Parathyroid adenoma (tissue), 2 donors: ENCODE data around the gene AGO4.

Source experiments
- H2AFZ ChIP-seq: fragments of 300-600 bp; sonication (generic); one replicate; pipeline ENCODE4 v1.7.0; 2017; ENCODE audit warnings: antibody characterized with exemption, mild to moderate bottlenecking
- H3K27ac ChIP-seq: fragments of 300-600 bp; sonication (generic); one replicate; pipeline ENCODE4 v1.7.0; 2017
- H3K27me3 ChIP-seq: fragments of 300-600 bp; sonication (generic); one replicate; pipeline ENCODE4 v1.7.0; 2017; ENCODE audit warnings: low read length; ENCODE audit not compliant: control insufficient read depth, insufficient read depth
- H3K36me3 ChIP-seq: fragments of 300-600 bp; sonication (generic); one replicate; pipeline ENCODE4 v1.7.0; 2017; ENCODE audit warnings: low read length; ENCODE audit not compliant: control insufficient read depth, insufficient read depth
- H3K4me1 ChIP-seq: fragments of 300-600 bp; sonication (generic); one replicate; pipeline ENCODE4 v1.7.0; 2017; ENCODE audit warnings: control low read depth
- H3K4me2 ChIP-seq: fragments of 300-600 bp; sonication (generic); one replicate; pipeline ENCODE4 v1.7.0; 2017; ENCODE audit warnings: low read length
- H3K4me3 ChIP-seq: fragments of 300-600 bp; sonication (generic); one replicate; pipeline ENCODE4 v1.7.0; 2017; ENCODE audit warnings: low read depth, low read length
- H3K79me2 ChIP-seq: fragments of 300-600 bp; sonication (generic); one replicate; pipeline ENCODE4 v1.7.0; 2017; ENCODE audit warnings: control low read depth
- H3K9ac ChIP-seq: fragments of 300-600 bp; sonication (generic); one replicate; pipeline ENCODE4 v1.7.0; 2017; ENCODE audit warnings: mild to moderate bottlenecking
- H3K9me3 ChIP-seq: fragments of 300-600 bp; sonication (generic); one replicate; pipeline ENCODE4 v1.7.0; 2017; ENCODE audit warnings: low read length; ENCODE audit not compliant: control insufficient read depth
- TF ChIP-seq, protein P1 (sequence below): fragments of 300-600 bp; sonication (generic); IDR thresholded peaks from one replicate; pipeline ENCODE4 v1.7.0; 2017; ENCODE audit warnings: antibody characterized with exemption, mild to moderate bottlenecking
- donor health status: primary hyperparathyroidism.

Gene AGO4

DNA sequence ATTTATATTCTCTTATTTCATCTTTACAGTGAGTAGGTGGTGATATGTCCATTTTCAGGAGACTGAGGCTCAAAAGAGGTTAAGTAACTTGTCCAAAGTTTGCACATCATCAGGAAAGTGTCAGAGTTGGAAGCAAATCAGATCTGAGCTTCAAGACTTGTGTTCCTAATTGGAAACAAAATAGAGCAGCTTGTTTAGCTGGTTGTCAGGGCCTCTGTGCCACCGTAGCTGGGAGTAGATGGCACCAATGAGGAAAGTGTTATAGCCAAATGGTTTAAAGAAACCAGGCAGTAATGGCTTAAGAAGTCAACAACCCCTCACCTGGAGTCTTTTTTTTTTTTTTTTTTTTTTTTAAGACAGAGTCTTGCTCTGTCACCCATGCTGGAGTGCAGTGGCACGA, 94.9 kb downstream of the AGO4 start:
- H3K4me1 ChIP-seq = no peaks in the 10 kb centered on the region
- H3K27me3 ChIP-seq = no peaks in the 10 kb centered on the region
- H3K4me3 ChIP-seq = no peak overlapping the region
- no peaks in the 10 kb centered on the region for H3K36me3 ChIP-seq
- no peak overlapping the region for H3K27ac ChIP-seq
- TF ChIP-seq, protein P1, sequence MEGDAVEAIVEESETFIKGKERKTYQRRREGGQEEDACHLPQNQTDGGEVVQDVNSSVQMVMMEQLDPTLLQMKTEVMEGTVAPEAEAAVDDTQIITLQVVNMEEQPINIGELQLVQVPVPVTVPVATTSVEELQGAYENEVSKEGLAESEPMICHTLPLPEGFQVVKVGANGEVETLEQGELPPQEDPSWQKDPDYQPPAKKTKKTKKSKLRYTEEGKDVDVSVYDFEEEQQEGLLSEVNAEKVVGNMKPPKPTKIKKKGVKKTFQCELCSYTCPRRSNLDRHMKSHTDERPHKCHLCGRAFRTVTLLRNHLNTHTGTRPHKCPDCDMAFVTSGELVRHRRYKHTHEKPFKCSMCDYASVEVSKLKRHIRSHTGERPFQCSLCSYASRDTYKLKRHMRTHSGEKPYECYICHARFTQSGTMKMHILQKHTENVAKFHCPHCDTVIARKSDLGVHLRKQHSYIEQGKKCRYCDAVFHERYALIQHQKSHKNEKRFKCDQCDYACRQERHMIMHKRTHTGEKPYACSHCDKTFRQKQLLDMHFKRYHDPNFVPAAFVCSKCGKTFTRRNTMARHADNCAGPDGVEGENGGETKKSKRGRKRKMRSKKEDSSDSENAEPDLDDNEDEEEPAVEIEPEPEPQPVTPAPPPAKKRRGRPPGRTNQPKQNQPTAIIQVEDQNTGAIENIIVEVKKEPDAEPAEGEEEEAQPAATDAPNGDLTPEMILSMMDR = no peak
- H3K79me2 ChIP-seq = no peaks in the 10 kb centered on the region
- H3K9me3 ChIP-seq = no peaks in the 10 kb centered on the region
- H2AFZ ChIP-seq = no peak overlapping the region
- no peak overlapping the region for H3K9ac ChIP-seq
- H3K4me2 ChIP-seq = no peak overlapping the region
